ENCODE results near the gene SYS1.

DNA sequence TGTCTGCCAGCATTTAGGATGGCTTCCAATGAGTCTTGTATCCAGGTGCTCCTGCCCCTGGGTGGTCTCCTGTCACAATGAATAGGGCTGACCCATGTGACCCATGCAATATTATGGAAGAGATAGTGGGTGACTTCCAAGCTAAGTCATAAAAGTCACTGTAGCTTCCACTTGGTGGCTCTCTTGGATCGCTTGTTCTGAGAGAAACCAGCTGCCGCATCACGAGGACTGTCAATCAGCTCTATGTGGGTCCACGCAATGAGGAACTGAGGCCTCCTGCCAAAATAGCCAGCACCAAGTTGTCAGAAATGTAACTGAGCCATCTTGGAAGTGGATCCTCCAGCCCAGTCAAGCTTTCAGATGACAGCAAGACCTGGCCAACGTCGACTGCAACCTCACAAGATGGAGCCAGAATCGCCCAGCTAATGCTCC lies 40.0 kb upstream of the SYS1 start:
- TF ChIP-seq, protein P1, sequence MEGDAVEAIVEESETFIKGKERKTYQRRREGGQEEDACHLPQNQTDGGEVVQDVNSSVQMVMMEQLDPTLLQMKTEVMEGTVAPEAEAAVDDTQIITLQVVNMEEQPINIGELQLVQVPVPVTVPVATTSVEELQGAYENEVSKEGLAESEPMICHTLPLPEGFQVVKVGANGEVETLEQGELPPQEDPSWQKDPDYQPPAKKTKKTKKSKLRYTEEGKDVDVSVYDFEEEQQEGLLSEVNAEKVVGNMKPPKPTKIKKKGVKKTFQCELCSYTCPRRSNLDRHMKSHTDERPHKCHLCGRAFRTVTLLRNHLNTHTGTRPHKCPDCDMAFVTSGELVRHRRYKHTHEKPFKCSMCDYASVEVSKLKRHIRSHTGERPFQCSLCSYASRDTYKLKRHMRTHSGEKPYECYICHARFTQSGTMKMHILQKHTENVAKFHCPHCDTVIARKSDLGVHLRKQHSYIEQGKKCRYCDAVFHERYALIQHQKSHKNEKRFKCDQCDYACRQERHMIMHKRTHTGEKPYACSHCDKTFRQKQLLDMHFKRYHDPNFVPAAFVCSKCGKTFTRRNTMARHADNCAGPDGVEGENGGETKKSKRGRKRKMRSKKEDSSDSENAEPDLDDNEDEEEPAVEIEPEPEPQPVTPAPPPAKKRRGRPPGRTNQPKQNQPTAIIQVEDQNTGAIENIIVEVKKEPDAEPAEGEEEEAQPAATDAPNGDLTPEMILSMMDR (IDR thresholded peaks at IDR 0.05), result peak; percentile 17 to 63 (median 46)
- TF ChIP-seq POLR2A (IDR thresholded peaks at IDR 0.05), result no peak

Data from heart left ventricle (tissue), 13 donors.